Glutamatergic neuron (in vitro differentiated cells): Measurements from ENCODE around the gene TMOD1. TPM values are rescaled to one million over a fixed set of nuclear protein-coding genes. Genes with fewer than 3 reads are reported as not detected.

Experiments used
- DNase-seq: peaks from one replicate; pipeline ENCODE4 v3.0.0; 2022
- H3K27ac Mint-ChIP-seq: one replicate; pipeline ENCODE4 v1.8.0; 2020; ENCODE audit warnings: mild to moderate bottlenecking, mixed read lengths, inconsistent platforms; ENCODE audit not compliant: unreplicated experiment
- H3K27me3 Mint-ChIP-seq: one replicate; pipeline ENCODE4 v1.8.0; 2020; ENCODE audit warnings: mild to moderate bottlenecking, moderate library complexity, mixed read lengths, inconsistent platforms; ENCODE audit not compliant: unreplicated experiment
- H3K36me3 Mint-ChIP-seq: one replicate; pipeline ENCODE4 v1.8.0; 2020; ENCODE audit warnings: mild to moderate bottlenecking, mixed read lengths, inconsistent platforms; ENCODE audit not compliant: unreplicated experiment
- H3K4me1 Mint-ChIP-seq: one replicate; pipeline ENCODE4 v1.8.0; 2020; ENCODE audit warnings: mild to moderate bottlenecking, low read depth, mixed read lengths, inconsistent platforms; ENCODE audit not compliant: unreplicated experiment
- H3K4me3 Mint-ChIP-seq: one replicate; pipeline ENCODE4 v1.8.0; 2020; ENCODE audit warnings: mild to moderate bottlenecking, mixed read lengths, inconsistent platforms; ENCODE audit not compliant: unreplicated experiment
- H3K9me3 Mint-ChIP-seq: one replicate; pipeline ENCODE4 v1.8.0; 2020; ENCODE audit warnings: mild to moderate bottlenecking, moderate library complexity, mixed read lengths, inconsistent platforms; ENCODE audit not compliant: unreplicated experiment
- CTCF ChIP-seq: fragments of 200-600 bp; sonication (generic); IDR thresholded peaks from one replicate; pipeline ENCODE4 v1.5.0; 2021; ENCODE audit not compliant: partially characterized antibody, unreplicated experiment
- total RNA-seq: library from RNA; stranded (reverse); fragmentation: NEBNext Ultra II Directional; extraction: Animal tissue kit (Norgen Biotek cat#: 25700); gene quantifications from one replicate; pipeline ENCODE4 v1.2.1, GENCODE V29; 2021; ENCODE audit not compliant: unreplicated experiment

TMOD1 gene
- total RNA-seq, 1 donor from 2014 or later, result 0.64 TPM

- H3K27ac Mint-ChIP-seq, result no peak overlapping the region
- peaks cover 5% of the 10 kb centered on the region for H3K36me3 Mint-ChIP-seq
- peaks cover 3% of the 10 kb centered on the region for H3K27me3 Mint-ChIP-seq
- no peak for TF ChIP-seq CTCF
- no peak for DNase-seq
- no peak overlapping the region for H3K4me3 Mint-ChIP-seq
- no peaks in the 10 kb centered on the region for H3K4me1 Mint-ChIP-seq
- peaks cover 4% of the 10 kb centered on the region for H3K9me3 Mint-ChIP-seq
Measured at GRCh38 chr9:97567182-97567893, 65.9 kb downstream of the TMOD1 start.

DNA sequence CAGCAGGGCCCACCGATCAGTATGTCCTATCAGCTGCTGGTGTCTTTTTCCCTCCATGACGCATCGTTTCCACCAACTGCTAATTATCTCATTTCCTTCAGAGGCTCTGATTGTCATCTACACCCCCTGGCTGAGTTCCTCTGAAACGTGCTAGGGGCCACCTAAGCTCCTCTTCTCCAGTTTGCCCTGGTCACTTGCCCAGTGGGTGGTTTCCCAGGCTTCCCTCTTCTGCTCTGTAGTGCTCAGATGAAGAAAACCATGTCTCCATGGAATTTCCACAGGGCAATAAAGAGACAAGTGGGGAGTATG lies 66.4 kb downstream of the TMOD1 start:
- H3K9me3 Mint-ChIP-seq, result peaks cover 4% of the 10 kb centered on the region
- H3K27me3 Mint-ChIP-seq, result peaks cover 3% of the 10 kb centered on the region
- no peak for DNase-seq
- no peak for TF ChIP-seq CTCF
- H3K36me3 Mint-ChIP-seq, result peaks cover 5% of the 10 kb centered on the region
- no peak overlapping the region for H3K4me3 Mint-ChIP-seq
- no peak overlapping the region for H3K27ac Mint-ChIP-seq
- no peaks in the 10 kb centered on the region for H3K4me1 Mint-ChIP-seq

GRCh38 chr9:97568461-97569275 lies 67.2 kb downstream of the TMOD1 start:
- Mint-ChIP-seq H3K36me3 (peaks cover 5% of the 10 kb centered on the region), H3K4me3 (no peak overlapping the region), H3K9me3 (peaks cover 7% of the 10 kb centered on the region), H3K27me3 (peaks cover 3% of the 10 kb centered on the region), H3K27ac (no peak overlapping the region), H3K4me1 (no peaks in the 10 kb centered on the region)
- no peak for DNase-seq
- no peak for TF ChIP-seq CTCF

DNA sequence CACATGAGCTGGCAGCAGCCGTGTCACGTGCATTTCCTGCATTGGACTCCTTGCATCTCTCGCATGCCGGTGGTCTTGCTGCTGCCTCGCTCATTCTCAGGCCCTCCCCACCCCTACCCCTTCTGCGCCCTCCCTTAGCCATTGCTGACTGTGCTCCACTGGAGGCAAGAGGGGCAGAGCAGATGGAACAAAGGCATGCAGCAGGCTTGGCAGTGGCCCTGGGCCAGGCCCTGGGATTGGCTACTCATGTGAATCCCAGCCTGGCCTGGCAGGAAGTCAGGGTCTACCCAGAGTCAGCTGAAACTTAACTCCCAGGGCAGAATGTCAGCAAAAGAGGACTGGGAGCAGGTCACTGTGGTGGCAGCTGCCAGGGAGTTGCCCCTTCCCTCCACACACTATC lies 69.4 kb downstream of the TMOD1 start:
- H3K4me3 Mint-ChIP-seq, result no peak overlapping the region
- no peak for DNase-seq
- no peak overlapping the region for H3K27ac Mint-ChIP-seq
- H3K27me3 Mint-ChIP-seq, result peaks cover 4% of the 10 kb centered on the region
- no peaks in the 10 kb centered on the region for H3K4me1 Mint-ChIP-seq
- H3K9me3 Mint-ChIP-seq, result peaks cover 7% of the 10 kb centered on the region
- no peak for TF ChIP-seq CTCF
- peaks cover 5% of the 10 kb centered on the region for H3K36me3 Mint-ChIP-seq

DNA sequence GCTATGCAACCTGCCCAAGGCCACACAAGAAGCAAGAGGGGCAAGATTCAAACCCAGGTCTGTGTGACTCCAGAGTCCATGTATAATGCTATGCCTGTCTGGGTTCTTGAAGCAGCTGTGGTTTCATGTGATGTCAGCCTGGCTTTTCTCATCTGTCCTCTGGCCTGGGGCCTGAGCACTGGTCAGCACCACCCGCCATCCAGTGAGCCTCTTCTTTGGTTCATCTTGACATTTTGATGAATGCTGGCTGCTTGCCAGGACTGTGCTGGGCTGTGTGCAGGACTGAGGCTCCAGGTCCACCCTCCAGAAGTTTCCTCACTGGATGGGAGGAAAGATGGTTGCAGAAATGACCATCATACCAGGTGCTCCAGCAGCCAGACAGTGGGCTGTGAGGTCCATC lies 70.2 kb downstream of the TMOD1 start:
- no peak for DNase-seq
- H3K9me3 Mint-ChIP-seq, result peaks cover 7% of the 10 kb centered on the region
- peaks cover 6% of the 10 kb centered on the region for H3K27me3 Mint-ChIP-seq
- TF ChIP-seq CTCF, result no peak
- peaks cover 5% of the 10 kb centered on the region for H3K36me3 Mint-ChIP-seq
- no peak overlapping the region for H3K4me3 Mint-ChIP-seq
- no peak overlapping the region for H3K27ac Mint-ChIP-seq
- no peaks in the 10 kb centered on the region for H3K4me1 Mint-ChIP-seq
